ENCODE results near the gene PARP8.
A peak's percentile ranks its signal among the peaks of the same experiment; 100 is the strongest.
"Not testable (repeated sequence)": the region's sequence is repeated elsewhere in the genome, so short reads cannot be mapped to it uniquely, and the experiment has no call there.

PARP8 gene

GRCh38 chr5:50666261-50667022 is at the start of gene PARP8:
TSS of gene PARP8 (plus strand) at chr5:50666637. CDS start at chr5:50667096, 459 bp downstream.
- DNase-seq, result peak; percentile 62

- no peak for DNase-seq
These were observed 42.8 kb upstream of the PARP8 start for GRCh38 chr5:50623666-50624065.

GRCh38 chr5:50634866-50635265 is 31.6 kb upstream of the PARP8 start:
- peak; percentile 33 for DNase-seq

GRCh38 chr5:50637576-50637975 is 28.9 kb upstream of the PARP8 start:
- DNase-seq, result not testable (repeated sequence)

GRCh38 chr5:50646591-50646990 is 19.8 kb upstream of the PARP8 start:
- DNase-seq, result no peak

GRCh38 chr5:50647726-50648125 is 18.7 kb upstream of the PARP8 start:
- DNase-seq, result no peak

- DNase-seq, result no peak
These were observed 12.5 kb upstream of the PARP8 start for GRCh38 chr5:50653946-50654345.

GRCh38 chr5:50655067-50655809 is 11.2 kb upstream of the PARP8 start:
- no peak for DNase-seq

GRCh38 chr5:50655810-50656205 is 10.6 kb upstream of the PARP8 start:
- DNase-seq, result no peak

- DNase-seq, result no peak
These were observed 9.4 kb upstream of the PARP8 start for GRCh38 chr5:50657044-50657443.

- DNase-seq, result no peak
These were observed 8.2 kb upstream of the PARP8 start for GRCh38 chr5:50658246-50658645.

GRCh38 chr5:50663636-50664035 is 2.8 kb upstream of the PARP8 start:
- no peak for DNase-seq

- no peak for DNase-seq
These were observed 1.3 kb upstream of the PARP8 start for GRCh38 chr5:50665091-50665490.

GRCh38 chr5:50665761-50666202 is 655 bp upstream of the PARP8 start:
- peak; percentile 42 for DNase-seq

GRCh38 chr5:50667023-50667652 is 701 bp downstream of the PARP8 start:
- no peak for DNase-seq

- peak; percentile 92 for DNase-seq
These were observed 1.5 kb downstream of the PARP8 start for GRCh38 chr5:50667653-50668595.

- not testable (repeated sequence) for DNase-seq
These were observed 2.2 kb downstream of the PARP8 start for GRCh38 chr5:50668636-50669035.

- no peak for DNase-seq
These were observed 6.2 kb downstream of the PARP8 start for GRCh38 chr5:50672663-50673062.

- not testable (repeated sequence) for DNase-seq
These were observed 7.0 kb downstream of the PARP8 start for GRCh38 chr5:50673444-50673843.

GRCh38 chr5:50675385-50675784 is 8.9 kb downstream of the PARP8 start:
- no peak for DNase-seq

- not testable (repeated sequence) for DNase-seq
These were observed 13.1 kb downstream of the PARP8 start for GRCh38 chr5:50679554-50679953.

- no peak for DNase-seq
These were observed 18.3 kb downstream of the PARP8 start for GRCh38 chr5:50684721-50685120.

- DNase-seq, result no peak
These were observed 21.1 kb downstream of the PARP8 start for GRCh38 chr5:50687548-50687947.

Data from stimulated activated CD8-positive, alpha-beta memory T cell treated with anti-CD3 and anti-CD28 coated beads, Interleukin-4, amount 100 ng/mL, for 48 hours (primary cell).